Lower leg skin (tissue), 4 donors: ENCODE measurements around the gene GGT6. TPM values are rescaled to one million over a fixed set of nuclear protein-coding genes. Genes with fewer than 3 reads are reported as not detected.

ENCODE experiments used
- DNase-seq, 2 donors: peaks; one replicate each; pipeline ENCODE4 v3.0.0-alpha.2; 2019; ENCODE audit warnings: low spot score in 2 of 2
- H3K4me3 ChIP-seq: fragments of 200-600 bp; sonication (generic); 2 replicates; pipeline ENCODE4 v1.5.1; 2017; ENCODE audit warnings: mild to moderate bottlenecking, low read depth; ENCODE audit not compliant: poor library complexity, severe bottlenecking
- CTCF ChIP-seq, 3 donors: fragments of 450-650 bp; IDR thresholded peaks; one replicate each; pipeline ENCODE4 v1.5.1; 2016; ENCODE audit warnings: antibody characterized with exemption in 3 of 3, mild to moderate bottlenecking in 3 of 3, moderate library complexity in 2 of 3
- POLR2A ChIP-seq, 2 donors: fragments of 450-650 bp; IDR thresholded peaks; one replicate each; pipeline ENCODE4 v1.6.1; 2016 to 2017; ENCODE audit warnings: antibody characterized with exemption in 2 of 2, mild to moderate bottlenecking in 1 of 2, moderate library complexity in 1 of 2
- WGBS, 2 donors: methylation state at CpG; one replicate each; pipeline ENCODE4 v1.1.5; 2018; 5-methylcytosine and 5-hydroxymethylcytosine counted together
- intact Hi-C: fragments of 100-400 bp; cut with DNase I; formaldehyde crosslinking; loops from one replicate; pipeline ENCODE4 v1.15.0; 2023; ENCODE audit warnings: low total_unique reads
- total RNA-seq, 4 donors: library from RNA; depleted of rRNA; stranded (reverse); fragments of >200 nt; gene quantifications; one replicate each; pipeline ENCODE4 v1.1.0, GENCODE V29; 2016

The GGT6 gene
- total RNA-seq, 4 donors from 2014 or later, result 133 to 232 (median 184) TPM

- no peak for DNase-seq
- no peak for TF ChIP-seq POLR2A (IDR thresholded peaks at IDR 0.05)
- TF ChIP-seq CTCF (IDR thresholded peaks at IDR 0.05), result no peak
- 62 to 75% methylated on average over 23 to 29 of the region's 29 CpGs for WGBS, 2 donors
- no peak overlapping the region for H3K4me3 ChIP-seq
- intact Hi-C loops, result no loop called here
These were observed 34.7 kb upstream of the GGT6 start for GRCh38 chr17:4594931-4595684.

- TF ChIP-seq CTCF (IDR thresholded peaks at IDR 0.05), result no peak
- TF ChIP-seq POLR2A (IDR thresholded peaks at IDR 0.05), result no peak
- 86 to 95% methylated on average over 7 of the region's 7 CpGs for WGBS, 2 donors
- no peak for DNase-seq
- H3K4me3 ChIP-seq, result no peak overlapping the region
- intact Hi-C loops, result no loop called here
These were observed 34.0 kb upstream of the GGT6 start for GRCh38 chr17:4594406-4594805.

GRCh38 chr17:4593021-4593421 is 32.6 kb upstream of the GGT6 start:
- DNase-seq, result no peak
- 80 to 81% methylated on average over 13 to 14 of the region's 14 CpGs for WGBS, 2 donors
- no peak overlapping the region for H3K4me3 ChIP-seq
- intact Hi-C loops, result no loop called here
- no peak for TF ChIP-seq CTCF (IDR thresholded peaks at IDR 0.05)
- no peak for TF ChIP-seq POLR2A (IDR thresholded peaks at IDR 0.05)

- TF ChIP-seq POLR2A (IDR thresholded peaks at IDR 0.05) (no peak), CTCF (IDR thresholded peaks at IDR 0.05) (no peak)
- DNase-seq, result no peak
- 84 to 87% methylated on average over 11 of the region's 11 CpGs for WGBS, 2 donors
- no peak overlapping the region for H3K4me3 ChIP-seq
- intact Hi-C loops, result no loop called here
These were observed 32.0 kb upstream of the GGT6 start for GRCh38 chr17:4592240-4593005.

GRCh38 chr17:4591529-4591928 is 31.2 kb upstream of the GGT6 start:
- WGBS, 2 donors, result 33 to 37% methylated on average over 7 to 12 of the region's 12 CpGs
- DNase-seq, result no peak
- no peak overlapping the region for H3K4me3 ChIP-seq
- intact Hi-C loops, result no loop called here
- TF ChIP-seq CTCF (IDR thresholded peaks at IDR 0.05), result no peak
- no peak for TF ChIP-seq POLR2A (IDR thresholded peaks at IDR 0.05)
